Frontal cortex (tissue), 4 donors: ENCODE results near the gene CYTH3. TPM values are rescaled to one million over a fixed set of nuclear protein-coding genes. Genes with fewer than 3 reads are reported as not detected.
"Not testable (repeated sequence)": the region's sequence is repeated elsewhere in the genome, so short reads cannot be mapped to it uniquely, and the experiment has no call there.

Source experiments
- DNase-seq, 2 donors: peaks; one replicate each; pipeline ENCODE4 v3.0.0; 2012; ENCODE audit warnings: low spot score in 2 of 2
- FAIRE-seq: peaks from 2 replicates; lab custom pipeline; 2012; peaks lifted over from hg19 to GRCh38; lab: Jason Lieb, UNC
- total RNA-seq: library from RNA; depleted of rRNA; stranded (reverse); fragments of >200 nt; gene quantifications from one replicate; pipeline ENCODE4 v1.2.3, GENCODE V29; 2014
- donor health status: control.
- donor health status: control.
- donor health status: control.

Gene CYTH3
- total RNA-seq, 1 donor from 2014 or later = 26.9 TPM

DNA sequence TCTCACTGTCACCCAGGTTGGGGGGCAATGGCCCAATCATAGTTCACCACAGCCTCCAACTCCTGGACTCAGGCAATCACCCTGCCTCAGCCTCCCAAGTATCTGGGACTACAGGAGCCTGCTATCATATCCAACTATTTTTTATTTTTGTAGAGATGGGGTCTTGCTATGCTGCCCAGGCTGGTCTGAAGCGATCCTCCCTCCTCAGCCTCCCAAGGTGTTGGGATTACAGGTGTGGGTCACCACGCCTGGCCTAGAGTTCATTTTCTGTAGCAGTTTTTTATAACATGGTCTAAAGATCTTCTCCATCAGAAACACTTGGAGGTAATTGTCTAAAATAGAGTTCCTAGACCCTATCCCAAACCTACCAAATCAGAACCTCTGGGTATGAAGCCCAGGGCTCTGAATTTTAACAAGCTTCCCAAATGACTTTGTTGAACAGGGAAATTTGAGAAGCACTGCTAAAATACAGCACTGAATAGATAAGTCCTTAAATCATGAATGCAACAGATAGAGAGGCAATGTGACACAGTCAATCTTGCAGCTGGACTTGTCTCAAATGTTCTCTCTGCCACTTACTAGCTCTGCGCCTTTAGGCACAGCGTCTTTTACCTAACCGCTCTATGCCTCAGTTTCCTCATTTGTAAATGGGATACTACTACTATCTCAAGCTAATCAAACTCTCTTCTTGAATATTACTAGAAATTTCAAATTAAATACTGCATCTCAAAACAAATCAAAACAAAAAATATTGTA lies 63.7 kb downstream of the CYTH3 start:
- no peak for FAIRE-seq
- DNase-seq = no peak

- DNase-seq = no peak
- no peak for FAIRE-seq
These were observed 66.3 kb downstream of the CYTH3 start for GRCh38 chr7:6205971-6206660.

- no peak for DNase-seq
- FAIRE-seq = no peak
These were observed 69.0 kb downstream of the CYTH3 start for GRCh38 chr7:6203381-6203780.

- DNase-seq (no peak), FAIRE-seq (no peak)
These were observed 70.3 kb downstream of the CYTH3 start for GRCh38 chr7:6202117-6202516.

DNA sequence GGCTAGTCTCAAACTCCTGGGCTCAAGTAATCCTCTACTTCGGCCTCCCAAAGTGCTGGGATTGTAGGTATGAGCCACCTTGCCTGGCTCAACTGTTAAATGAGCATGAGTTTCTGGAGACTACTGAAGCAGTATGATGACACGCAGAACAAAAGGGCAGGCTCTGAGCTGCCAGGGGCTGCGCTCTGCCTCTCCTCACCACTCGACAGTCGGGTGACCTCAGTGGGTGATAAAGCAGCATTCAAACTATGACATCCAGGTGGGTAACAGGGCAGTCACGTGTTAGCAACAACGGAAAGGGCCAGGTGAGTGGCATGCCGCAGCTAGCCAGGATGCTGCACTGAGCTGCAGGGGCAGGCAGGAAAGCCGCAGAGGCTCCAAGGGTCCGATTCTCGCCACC lies 71.5 kb downstream of the CYTH3 start:
- FAIRE-seq (no peak), DNase-seq (no peak)

DNA sequence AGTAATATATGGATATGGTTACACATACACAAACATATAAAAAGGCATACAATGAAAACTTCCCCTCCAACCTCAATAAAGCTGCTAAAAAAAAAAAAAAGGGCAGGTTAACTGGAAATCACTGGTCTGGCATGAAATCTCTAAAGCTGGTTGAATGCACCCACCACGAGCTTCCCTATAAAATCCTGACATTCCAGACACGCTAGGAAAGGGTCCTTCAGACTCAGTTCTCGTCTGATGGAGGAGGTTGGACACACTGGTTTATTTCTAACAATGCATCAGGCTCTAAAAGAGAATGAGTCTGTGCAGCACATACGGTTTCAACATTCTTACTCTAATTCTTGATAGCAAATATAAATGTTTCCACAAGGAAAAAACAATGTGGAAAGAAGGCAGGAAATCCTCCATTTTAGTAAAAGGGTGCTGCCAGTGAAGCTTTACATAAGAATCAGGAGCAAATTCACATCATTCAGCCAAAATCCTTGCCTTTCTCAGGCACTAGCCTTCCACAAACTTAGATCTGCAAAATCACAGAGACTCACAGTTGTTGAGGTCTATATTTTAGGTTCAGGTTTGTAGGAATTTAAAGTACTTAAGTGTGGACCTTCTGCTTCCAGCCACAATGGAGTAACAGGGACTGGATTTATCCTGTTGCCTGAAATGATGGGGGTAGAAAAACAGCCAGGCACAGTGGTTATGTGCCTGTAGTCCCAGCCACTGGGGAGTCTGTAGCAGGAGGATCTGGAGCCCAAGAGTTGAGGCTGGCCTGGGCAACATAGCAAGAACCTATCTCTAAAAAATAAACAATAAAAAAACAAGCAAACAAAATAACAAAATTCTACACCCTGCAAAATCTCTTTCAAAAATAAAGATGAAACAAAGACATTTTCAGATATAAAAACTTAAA lies 73.5 kb downstream of the CYTH3 start:
- FAIRE-seq = no peak

DNA sequence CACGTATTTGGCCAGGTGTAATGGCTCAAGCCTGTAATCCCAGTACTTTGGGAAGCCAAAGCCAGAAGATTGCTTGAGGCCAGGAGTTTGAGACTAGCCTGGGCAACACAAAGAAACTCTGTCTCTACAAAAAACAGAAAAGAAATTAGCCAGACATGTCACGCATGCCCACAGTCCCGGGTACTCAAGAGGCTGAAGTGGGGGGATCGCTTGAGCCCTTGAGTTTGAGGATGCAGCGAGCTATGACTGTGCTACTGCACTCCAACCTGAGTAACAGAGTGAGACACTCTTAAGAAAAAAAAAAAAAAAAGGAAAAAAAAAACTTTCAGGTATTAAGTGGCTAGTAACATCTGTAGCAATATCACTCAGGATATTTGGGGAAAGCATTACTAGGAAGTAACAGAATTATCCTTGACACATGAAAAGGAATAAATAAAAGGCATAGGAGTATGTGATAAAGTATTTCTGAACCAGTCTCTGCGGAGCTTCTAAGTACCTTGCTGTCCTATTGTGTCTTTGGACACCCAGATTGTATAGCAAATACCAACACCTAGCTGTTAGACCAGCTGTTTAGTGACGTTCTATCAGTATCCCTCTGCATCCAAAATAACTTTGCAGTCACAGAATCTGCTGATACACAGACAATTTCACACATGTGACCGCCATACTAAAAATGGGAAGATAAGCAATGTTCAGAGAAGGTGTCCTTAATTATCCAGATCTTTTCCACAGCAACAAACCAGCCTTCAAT lies 74.4 kb downstream of the CYTH3 start:
- DNase-seq (no peak), FAIRE-seq (no peak)

More for the DNA sequence above, 73.5 kb downstream of the CYTH3 start:
- DNase-seq = no peak

DNA sequence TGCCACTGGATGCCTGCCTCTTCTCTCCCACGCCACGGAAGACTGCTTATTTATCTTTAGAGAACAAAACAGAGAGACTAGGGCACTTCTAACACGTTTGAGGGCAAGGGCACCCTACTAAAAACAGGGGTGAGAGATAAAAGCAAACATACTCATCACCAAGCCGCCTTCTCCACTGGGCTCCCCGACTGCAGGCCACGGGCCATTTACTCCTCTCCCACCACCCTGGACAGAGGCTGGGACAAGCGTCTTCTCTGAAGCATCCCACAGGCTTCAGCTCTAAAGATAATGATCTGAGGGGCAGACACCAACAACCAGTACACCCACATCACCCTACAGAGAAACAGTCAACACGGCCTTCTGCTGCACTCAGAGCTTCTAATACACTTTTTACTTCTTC lies 78.7 kb downstream of the CYTH3 start:
- no peak for DNase-seq

GRCh38 chr7:6190563-6190962 lies 81.9 kb downstream of the CYTH3 start:
- FAIRE-seq, DNase-seq: not testable (repeated sequence)

More for the DNA sequence above, 78.7 kb downstream of the CYTH3 start:
- no peak for FAIRE-seq

DNA sequence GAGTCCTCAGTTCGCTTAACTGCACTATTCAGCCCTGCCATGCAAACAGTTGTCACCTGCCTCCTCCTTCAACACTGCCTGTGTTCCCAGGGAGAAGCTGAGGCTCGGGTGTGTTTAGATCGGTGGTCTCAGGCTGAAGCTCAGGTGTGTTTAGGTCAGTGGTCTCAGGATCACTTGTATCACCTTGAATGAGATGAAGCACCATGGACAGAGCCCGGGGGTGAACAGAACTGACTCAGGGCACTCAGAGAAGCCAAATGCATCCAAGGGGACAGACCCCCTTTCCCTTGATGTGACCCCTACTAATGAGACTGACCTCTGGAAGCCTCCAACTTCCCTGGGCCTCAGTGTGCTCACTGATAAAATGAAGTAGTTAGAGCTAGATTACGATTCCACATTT lies 84.0 kb downstream of the CYTH3 start:
- no peak for DNase-seq
- no peak for FAIRE-seq

DNA sequence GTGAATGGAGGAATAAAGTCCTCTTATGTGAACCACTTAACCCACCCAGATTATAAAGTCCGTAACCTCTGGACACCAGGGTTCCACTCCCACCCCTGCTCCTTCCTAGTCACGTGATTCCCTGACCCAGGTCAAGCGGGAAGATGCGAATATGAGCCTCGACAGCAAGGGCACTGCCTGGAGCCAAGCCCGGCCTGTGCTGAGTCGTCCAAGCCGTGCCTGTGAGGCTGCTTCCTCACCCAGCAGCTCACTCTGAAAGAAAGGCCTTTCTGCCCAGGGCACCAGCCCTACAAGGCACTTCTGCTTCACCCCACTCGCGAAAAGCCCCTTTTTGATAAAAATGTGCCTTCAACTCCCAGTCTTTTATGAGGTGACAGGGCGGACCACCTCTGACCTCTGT lies 85.8 kb downstream of the CYTH3 start:
- FAIRE-seq (no peak), DNase-seq (no peak)

DNA sequence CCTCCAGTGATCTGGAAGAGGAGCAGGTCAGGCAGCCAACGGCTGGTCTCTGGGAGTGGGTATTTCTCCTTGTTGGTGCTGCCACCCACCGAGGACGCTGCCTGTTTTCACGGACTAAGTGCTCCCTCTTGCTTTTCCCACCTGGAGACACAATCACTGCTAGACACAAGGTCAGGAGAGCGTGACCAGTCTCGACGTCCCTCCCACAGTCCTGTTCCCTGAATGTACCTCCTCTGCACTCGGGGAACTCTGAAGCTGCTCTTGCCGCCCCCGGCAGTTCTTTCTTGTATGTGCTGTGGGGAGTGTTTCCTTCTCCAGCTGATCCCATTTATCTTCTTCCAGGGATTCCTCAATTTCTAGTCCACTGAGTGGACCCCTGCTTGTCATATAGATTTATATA lies 89.4 kb downstream of the CYTH3 start:
- FAIRE-seq (no peak), DNase-seq (no peak)

- FAIRE-seq (no peak), DNase-seq (no peak)
These were observed 91.3 kb downstream of the CYTH3 start for GRCh38 chr7:6181136-6181535.

DNA sequence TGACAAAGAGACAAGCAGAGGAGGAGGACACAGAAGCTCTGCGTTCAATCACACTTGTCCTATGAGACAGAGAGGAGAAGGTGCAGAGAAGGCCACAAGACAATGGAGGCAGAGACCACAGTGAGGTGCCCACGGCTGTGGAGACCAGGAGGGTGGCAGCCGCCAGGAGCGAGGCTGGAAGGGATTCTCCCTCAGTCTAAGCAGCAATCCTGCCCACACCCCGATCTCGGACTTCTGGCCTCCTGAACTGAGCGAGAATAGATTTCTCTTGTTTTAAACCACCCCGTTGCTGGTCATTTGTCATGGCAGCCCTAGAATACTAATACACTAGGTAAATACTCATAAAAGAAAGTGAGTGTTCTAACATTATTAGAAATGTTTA lies 92.1 kb downstream of the CYTH3 start:
- DNase-seq = no peak
- no peak for FAIRE-seq

- no peak for DNase-seq
- FAIRE-seq = no peak
These were observed 92.6 kb downstream of the CYTH3 start for GRCh38 chr7:6179620-6180343.

DNA sequence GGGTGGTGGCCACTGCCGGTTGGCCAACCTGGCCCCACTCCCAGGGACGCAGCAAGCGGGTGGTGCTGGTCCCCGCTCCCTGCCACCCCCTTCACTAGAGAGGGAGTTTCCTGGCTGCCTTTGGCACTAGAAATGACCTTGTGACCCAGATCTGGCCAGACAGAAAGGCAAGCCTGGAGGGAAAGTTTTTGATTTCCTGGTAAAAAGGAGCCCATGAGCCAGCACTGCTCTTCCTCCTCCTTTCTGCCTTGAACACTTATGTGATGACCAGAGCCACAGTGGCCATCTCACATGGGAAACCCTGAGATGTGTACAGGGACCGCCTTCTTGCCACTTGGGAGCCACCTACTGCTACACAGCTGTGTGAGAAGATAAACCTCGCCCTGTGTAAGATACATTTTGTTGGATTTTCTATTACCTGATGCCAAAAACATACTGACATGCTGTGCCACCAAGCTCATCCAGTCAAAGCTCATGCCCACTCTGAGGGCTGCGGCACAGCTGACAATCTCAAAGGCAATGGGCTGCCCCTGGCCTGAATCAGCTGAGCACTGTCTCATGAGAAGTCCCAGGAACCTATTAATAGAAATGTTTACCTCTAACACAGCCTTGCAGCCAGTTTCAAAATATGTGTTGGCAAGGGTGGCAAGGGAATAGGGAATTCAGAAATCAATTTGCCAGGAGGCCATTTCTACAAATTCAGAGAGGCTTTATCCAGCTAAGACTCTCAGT lies 94.0 kb downstream of the CYTH3 start:
- no peak for FAIRE-seq

DNA sequence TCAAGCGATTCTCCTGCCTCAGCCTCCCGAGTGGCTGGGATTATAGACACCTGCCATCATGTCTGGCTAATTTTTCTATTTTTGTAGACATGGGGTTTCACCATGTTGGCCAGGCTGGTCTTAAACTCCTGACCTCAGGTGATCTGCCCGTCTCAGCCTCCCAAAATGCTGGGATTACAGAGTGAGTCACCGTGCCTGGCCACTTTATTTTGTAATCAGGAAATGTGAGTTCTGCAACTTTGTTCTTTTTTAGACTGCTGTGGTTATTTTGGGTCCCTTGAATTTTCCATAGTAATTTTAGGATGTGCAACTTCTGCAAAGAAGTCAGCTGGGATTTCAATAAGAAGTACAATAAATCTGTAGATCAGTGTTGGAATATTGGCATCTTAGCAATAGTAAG lies 96.8 kb downstream of the CYTH3 start:
- no peak for FAIRE-seq

More for the DNA sequence above, 94.0 kb downstream of the CYTH3 start:
- DNase-seq = no peak

GRCh38 chr7:6172910-6173295 lies 99.5 kb downstream of the CYTH3 start:
- no peak for DNase-seq
- no peak for FAIRE-seq

More for the DNA sequence above, 96.8 kb downstream of the CYTH3 start:
- DNase-seq = peak in 1 of 2 donors; percentile 8
